Activated CD8-positive, alpha-beta T cell treated with anti-CD3 and anti-CD28 coated beads for 36 hours (primary cell): ENCODE results near the gene MYL6B. TPM values are rescaled to one million over a fixed set of nuclear protein-coding genes. Genes with fewer than 3 reads are reported as not detected.

Experiments used
- ATAC-seq: fragments of 200-7000 bp; cut with Tn5 transposase; one replicate; pipeline ENCODE4 v1.10.0; 2021; ENCODE audit warnings: mild to moderate bottlenecking, moderate library complexity
- CTCF ChIA-PET: fragments of 350-600 bp; sonication (Branson Sonifier 250); formaldehyde crosslinking; loops from one replicate; lab custom pipeline; 2021; ENCODE audit warnings: antibody characterized with exemption; lab: Charles Lee
- POLR2A ChIA-PET: fragments of 350-600 bp; sonication (Branson Sonifier 250); formaldehyde crosslinking; loops from one replicate; lab custom pipeline; 2021; ENCODE audit warnings: antibody characterized with exemption; lab: Charles Lee
- DNase-seq: peaks from one replicate; pipeline ENCODE4 v3.0.0-alpha.2; 2020
- H3K27ac Mint-ChIP-seq: one replicate; pipeline ENCODE4 v1.8.0; 2021; ENCODE audit warnings: mild to moderate bottlenecking, mixed read lengths
- H3K27me3 Mint-ChIP-seq: one replicate; pipeline ENCODE4 v1.8.0; 2021; ENCODE audit warnings: mixed read lengths
- H3K36me3 Mint-ChIP-seq: one replicate; pipeline ENCODE4 v1.8.0; 2021; ENCODE audit warnings: low read depth, mixed read lengths
- H3K4me1 Mint-ChIP-seq: one replicate; pipeline ENCODE4 v1.8.0; 2021; ENCODE audit warnings: low read depth, mixed read lengths
- H3K4me3 Mint-ChIP-seq: one replicate; pipeline ENCODE4 v1.8.0; 2021; ENCODE audit warnings: mild to moderate bottlenecking, moderate library complexity, mixed read lengths
- H3K9me3 Mint-ChIP-seq: one replicate; pipeline ENCODE4 v1.8.0; 2021; ENCODE audit warnings: mixed read lengths
- CTCF ChIP-seq: fragments of 200-600 bp; IDR thresholded peaks from one replicate; pipeline ENCODE4 v1.8.0; 2022; ENCODE audit warnings: antibody characterized with exemption, mild to moderate bottlenecking
- intact Hi-C: fragments of 100-400 bp; cut with micrococcal nuclease; formaldehyde crosslinking; loops from one replicate; pipeline ENCODE4 v1.10.0; 2022
- total RNA-seq, 2 experiments: library from RNA; stranded (reverse); gene quantifications; one replicate each; pipeline ENCODE4 v1.2.3, GENCODE V29; 2021

Gene MYL6B
- total RNA-seq, 2 experiments from 2014 or later, result 60.3 to 66.9 TPM

DNA sequence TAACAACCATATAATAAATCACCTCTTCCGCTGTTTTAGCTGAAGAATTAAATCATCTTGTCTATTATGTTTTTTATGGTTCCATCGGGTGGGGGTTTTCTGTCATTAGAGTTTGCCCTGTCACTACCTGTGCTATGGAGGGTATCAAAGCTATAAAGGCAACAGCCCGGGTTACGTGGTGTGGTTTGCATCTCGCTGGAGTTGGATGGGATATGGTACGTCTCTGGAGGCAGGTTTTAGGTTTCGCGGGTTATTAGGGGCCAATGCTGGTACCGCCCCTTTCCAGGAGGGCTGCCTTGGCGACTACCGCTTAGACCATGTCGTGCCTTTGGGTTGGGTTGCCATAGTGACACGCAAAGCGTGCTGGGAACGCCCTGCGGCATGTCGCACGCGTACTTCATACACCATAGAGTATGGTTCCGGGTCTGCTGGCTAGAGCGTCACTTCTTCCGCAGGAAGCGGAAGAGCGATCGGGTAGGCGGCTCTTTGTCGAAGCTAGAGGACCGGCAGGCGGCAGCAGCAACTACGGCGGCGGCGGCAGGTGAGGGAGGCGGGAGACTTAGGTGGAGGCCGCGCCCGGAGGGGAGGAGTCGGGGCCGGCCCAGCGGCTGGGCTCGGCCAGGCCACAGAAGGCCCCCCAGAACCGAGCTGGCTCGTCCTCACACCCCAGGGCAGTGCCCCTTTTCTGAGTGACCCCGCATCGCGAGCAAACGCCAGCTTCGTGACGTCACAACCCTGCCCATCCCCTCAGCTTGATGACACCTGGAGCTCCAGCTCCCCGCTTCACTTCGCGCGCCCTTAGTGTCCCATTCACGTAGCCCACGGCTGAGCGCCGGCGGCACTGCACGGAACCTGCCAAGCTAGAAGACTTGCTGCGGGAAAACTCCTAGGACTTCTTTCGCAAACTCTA is 34.4 kb upstream of the MYL6B start, which contains the start of gene ZC3H10:
Gene ZC3H10 (plus strand): TSS at position 489 of the 910 bp plus-strand sequence. CDS start 2,297 bp downstream, outside the sequence.
- Mint-ChIP-seq H3K27ac (peak within 1 kb of the TSS; percentile 100), H3K4me1 (peaks cover 23% of the 10 kb centered on the region), H3K36me3 (peaks cover 47% of the 10 kb centered on the region), H3K9me3 (no peaks in the 10 kb centered on the region), H3K27me3 (no peaks in the 10 kb centered on the region), H3K4me3 (peak within 1 kb of the TSS; percentile 89)
- ATAC-seq (peak; percentile 86), DNase-seq (peak; percentile 99)
- intact Hi-C loops, result loop anchor here (2.0 to 5.0 kb wide), 4 partner anchors 34 to 105 kb away; partner anchors contain the start of genes MYL6B, RPS26 and SMARCC2
- ChIA-PET POLR2A (interaction anchor here (0.6 to 5.9 kb wide), 34 partner anchors 10 to 1838 kb away, joined by 3 to 162 read pairs (median 5); partner anchors contain the start of genes ANKRD52, BAZ2A, CBX5 and CD63), CTCF (interaction anchor here (0.7 to 5.3 kb wide), 30 partner anchors 10 to 473 kb away, joined by 3 to 91 read pairs (median 6); partner anchors contain the start of genes ANKRD52, COQ10A, ESYT1 and MYL6)
- no peak for TF ChIP-seq CTCF

GRCh38 chr12:56118688-56119357 is 33.6 kb upstream of the MYL6B start:
- intact Hi-C loops, result loop anchor here (2.0 to 5.0 kb wide), 4 partner anchors 33 to 104 kb away; partner anchors contain the start of genes MYL6B, RPS26 and SMARCC2
- Mint-ChIP-seq H3K27ac (peak overlapping the region; percentile 100), H3K36me3 (peaks cover 39% of the 10 kb centered on the region), H3K27me3 (no peaks in the 10 kb centered on the region), H3K4me1 (peaks cover 23% of the 10 kb centered on the region), H3K9me3 (no peaks in the 10 kb centered on the region), H3K4me3 (peak overlapping the region; percentile 89)
- TF ChIP-seq CTCF, result no peak
- POLR2A ChIA-PET, result interaction anchor here (0.5 to 5.9 kb wide), 22 partner anchors 9 to 369 kb away, joined by 3 to 162 read pairs (median 8); partner anchors contain the start of genes ANKRD52, ERBB3, ESYT1 and GLS2
- ATAC-seq (peak; percentile 0), DNase-seq (no peak)
- CTCF ChIA-PET, result interaction anchor here (0.7 to 5.3 kb wide), 32 partner anchors 10 to 473 kb away, joined by 3 to 91 read pairs (median 5); partner anchors contain the start of genes ANKRD52, COQ10A, ESYT1 and MYL6

- peak overlapping the region; percentile 100 for H3K27ac Mint-ChIP-seq
- DNase-seq (peak; percentile 64), ATAC-seq (no peak)
- H3K36me3 Mint-ChIP-seq, result peaks cover 34% of the 10 kb centered on the region
- intact Hi-C loops, result loop anchor here (2.0 to 5.0 kb wide), 4 partner anchors 33 to 103 kb away; partner anchors contain the start of genes MYL6B, RPS26 and SMARCC2
- peak; percentile 81 for TF ChIP-seq CTCF
- peaks cover 23% of the 10 kb centered on the region for H3K4me1 Mint-ChIP-seq
- POLR2A ChIA-PET, result interaction anchor here (0.5 to 5.9 kb wide), 15 partner anchors 9 to 369 kb away, joined by 3 to 162 read pairs (median 7); partner anchors contain the start of genes ANKRD52, ESYT1, GLS2 and MYL6
- CTCF ChIA-PET, result interaction anchor here (0.5 to 5.3 kb wide), 28 partner anchors 9 to 395 kb away, joined by 3 to 91 read pairs (median 5); partner anchors contain the start of genes ANKRD52, COQ10A, ESYT1 and MYL6
- no peaks in the 10 kb centered on the region for H3K9me3 Mint-ChIP-seq
- peak overlapping the region; percentile 89 for H3K4me3 Mint-ChIP-seq
- no peaks in the 10 kb centered on the region for H3K27me3 Mint-ChIP-seq
Observed at GRCh38 chr12:56119361-56119796, 33.0 kb upstream of the MYL6B start.

- no peak for TF ChIP-seq CTCF
- POLR2A ChIA-PET, result interaction anchor here (1.1 to 5.9 kb wide), 8 partner anchors 8 to 368 kb away, joined by 4 to 162 read pairs (median 16); partner anchors contain the start of genes ESYT1, GLS2, MYL6 and MYL6B
- H3K9me3 Mint-ChIP-seq, result no peaks in the 10 kb centered on the region
- peaks cover 22% of the 10 kb centered on the region for H3K4me1 Mint-ChIP-seq
- peak overlapping the region; percentile 100 for H3K27ac Mint-ChIP-seq
- no peaks in the 10 kb centered on the region for H3K27me3 Mint-ChIP-seq
- H3K36me3 Mint-ChIP-seq, result peaks cover 31% of the 10 kb centered on the region
- DNase-seq, result no peak
- H3K4me3 Mint-ChIP-seq, result no peak overlapping the region
- no peak for ATAC-seq
- intact Hi-C loops, result loop anchor here (10.0 kb wide), 1 partner anchor 134 kb away; the partner anchor contains the start of gene ANKRD52
- CTCF ChIA-PET, result interaction anchor here (0.5 to 5.3 kb wide), 23 partner anchors 9 to 396 kb away, joined by 3 to 91 read pairs (median 4); partner anchors contain the start of genes ANKRD52, ESYT1, MYL6 and MYL6B
Observed at GRCh38 chr12:56120158-56120846, 32.1 kb upstream of the MYL6B start.
